Islet precursor cell (in vitro differentiated cells): ENCODE results near the gene SP6.
A peak's percentile ranks its signal among the peaks of the same experiment; 100 is the strongest.

Source experiments
- DNase-seq: peaks from one replicate; pipeline ENCODE4 v3.0.0-alpha.2; 2018

SP6 gene

GRCh38 chr17:47879028-47879585 lies 28.1 kb upstream of the SP6 start:
- no peak for DNase-seq

- DNase-seq: no peak
Measured at GRCh38 chr17:47878203-47879027, 27.5 kb upstream of the SP6 start.

- no peak for DNase-seq
Measured at GRCh38 chr17:47877368-47878034, 26.5 kb upstream of the SP6 start.

GRCh38 chr17:47875011-47875985 lies 24.3 kb upstream of the SP6 start:
- no peak for DNase-seq

- no peak for DNase-seq
Measured at GRCh38 chr17:47873200-47874090, 22.5 kb upstream of the SP6 start.

- DNase-seq: no peak
Measured at GRCh38 chr17:47872651-47873161, 21.7 kb upstream of the SP6 start.

DNA sequence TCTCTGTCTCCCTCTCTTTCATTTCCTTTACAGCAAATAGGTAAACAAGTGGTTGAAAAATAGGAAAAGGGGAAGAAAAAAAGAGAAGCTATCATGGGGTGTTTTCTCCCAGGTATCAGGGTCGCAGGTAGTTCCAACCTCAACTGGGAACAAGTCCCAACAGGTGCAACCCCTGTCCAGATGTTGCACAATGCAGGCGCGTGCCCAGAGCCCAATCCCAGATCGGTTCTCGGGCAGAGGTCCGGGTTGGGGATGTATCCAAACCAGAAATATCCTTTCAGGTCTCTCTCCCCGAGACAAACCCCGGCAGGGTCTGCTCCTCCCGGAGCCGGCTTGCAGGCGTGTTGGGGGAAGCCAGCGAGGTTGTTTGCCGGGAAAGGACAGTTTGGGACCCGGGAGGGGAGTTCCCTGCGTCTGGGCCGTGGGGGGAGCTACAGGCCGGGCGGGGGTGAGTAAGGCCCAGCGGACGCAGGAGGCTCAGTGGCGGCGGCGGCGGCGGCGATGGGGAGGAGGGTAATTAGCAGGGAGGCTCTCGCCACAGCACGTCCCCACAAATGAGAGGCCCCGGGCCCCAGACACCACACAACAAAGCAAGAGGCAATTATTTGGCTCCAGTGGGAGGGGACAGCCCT lies 21.2 kb upstream of the SP6 start:
- DNase-seq: peak; percentile 86

GRCh38 chr17:47871048-47871447 lies 20.1 kb upstream of the SP6 start:
- no peak for DNase-seq

DNA sequence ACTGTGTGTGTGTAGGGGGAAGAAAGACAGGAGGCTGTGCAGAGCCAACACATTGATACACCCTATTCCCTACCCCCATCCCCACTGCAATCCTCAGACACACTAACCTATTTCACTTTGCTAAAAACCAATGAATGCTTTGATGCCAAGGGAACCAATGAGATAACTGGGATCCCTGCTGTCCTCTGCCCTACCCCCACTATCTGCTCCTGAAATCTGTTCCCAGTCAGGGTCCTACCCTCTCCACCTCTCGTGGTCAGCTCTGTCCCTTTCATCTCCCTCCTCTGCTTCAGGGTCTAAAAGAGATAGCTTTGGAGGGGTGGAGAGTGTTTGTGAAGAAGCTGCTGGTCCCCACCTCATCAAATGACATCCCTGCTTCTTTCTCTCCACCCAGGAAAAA lies 19.1 kb upstream of the SP6 start:
- no peak for DNase-seq

GRCh38 chr17:47869114-47869513 lies 18.2 kb upstream of the SP6 start:
- no peak for DNase-seq

- no peak for DNase-seq
Measured at GRCh38 chr17:47867813-47868533, 17.0 kb upstream of the SP6 start.

- DNase-seq: no peak
Measured at GRCh38 chr17:47866941-47867340, 16.0 kb upstream of the SP6 start.

- DNase-seq: no peak
Measured at GRCh38 chr17:47864791-47865216, 13.8 kb upstream of the SP6 start.

DNA sequence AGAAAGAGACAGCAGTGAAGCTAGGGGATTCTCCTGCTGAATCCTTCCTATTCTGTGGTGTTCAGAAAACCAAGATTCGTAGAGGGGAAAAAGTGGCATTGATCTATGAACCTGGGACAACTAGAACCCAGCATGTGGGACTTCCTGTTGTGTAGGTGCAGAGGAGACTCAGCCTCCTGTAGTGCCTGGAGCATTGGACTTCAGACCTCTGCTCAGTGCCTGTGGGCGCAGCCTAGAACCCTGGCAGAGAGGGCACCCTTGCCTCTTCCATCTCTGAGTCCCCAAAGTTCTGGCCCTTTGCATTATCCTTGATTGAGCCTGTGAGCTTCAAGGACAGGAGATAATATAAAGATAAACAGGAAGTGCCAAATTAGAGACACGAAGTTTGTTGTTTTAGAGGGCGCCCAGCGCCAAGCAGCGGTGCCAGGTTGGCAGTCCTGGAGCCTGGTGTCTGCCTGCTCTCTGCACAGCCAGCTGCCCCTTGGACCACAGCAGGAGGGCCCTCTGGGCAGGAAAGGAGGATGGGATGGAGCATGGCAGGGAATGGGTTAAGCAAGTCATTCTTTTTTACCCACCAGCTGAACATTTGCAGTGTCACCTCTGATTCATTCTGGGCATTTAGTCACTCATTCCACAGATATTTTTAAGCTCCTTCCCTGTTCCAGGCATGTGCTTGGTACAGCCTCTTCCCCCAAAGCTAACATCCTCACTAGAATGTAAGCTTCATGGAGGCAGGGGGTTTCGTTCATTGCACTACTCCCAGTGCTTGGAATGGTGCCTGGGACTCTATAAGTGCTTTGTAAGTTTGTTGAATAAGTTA lies 11.9 kb upstream of the SP6 start:
- DNase-seq: no peak

DNA sequence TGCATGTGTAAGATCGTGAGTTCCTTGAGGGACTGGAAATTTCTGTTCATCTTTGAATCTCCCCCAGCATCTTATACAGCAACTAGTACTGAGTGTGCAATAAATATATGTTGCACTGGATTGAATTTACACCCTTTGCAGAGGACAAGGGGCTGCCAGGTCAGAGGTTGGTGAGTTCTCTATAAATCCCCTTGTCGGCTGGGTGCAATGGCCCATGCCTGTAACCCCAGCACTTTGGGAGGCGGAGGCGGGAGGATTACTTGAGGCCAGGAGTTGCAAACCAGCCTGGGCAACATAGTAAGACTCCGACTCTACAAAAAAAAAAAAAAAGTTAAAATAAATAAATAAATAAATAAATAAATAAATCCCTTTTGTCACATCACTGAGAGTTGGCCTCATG lies 9.4 kb upstream of the SP6 start:
- DNase-seq: no peak

- no peak for DNase-seq
Measured at GRCh38 chr17:47857551-47858455, 6.8 kb upstream of the SP6 start.

DNA sequence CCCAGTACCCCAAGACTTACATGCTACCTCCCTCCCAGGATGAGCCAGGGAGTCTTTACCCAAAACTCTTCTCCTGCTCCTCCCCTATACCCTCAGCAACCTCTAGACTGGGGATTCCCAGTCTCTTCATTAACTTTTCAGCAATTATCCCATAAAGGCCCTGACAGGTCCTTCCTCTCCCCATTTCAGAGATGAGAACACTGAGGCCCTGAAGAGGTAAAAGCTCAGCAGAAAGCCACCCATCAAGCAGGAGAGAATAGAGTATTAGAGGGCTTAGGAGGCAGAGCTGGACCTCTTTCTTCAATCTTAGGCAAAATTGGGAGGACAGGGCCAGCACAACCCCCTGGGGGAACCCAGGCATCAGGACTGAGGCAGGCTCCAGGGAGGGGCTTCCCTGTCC lies 5.9 kb upstream of the SP6 start:
- no peak for DNase-seq

DNA sequence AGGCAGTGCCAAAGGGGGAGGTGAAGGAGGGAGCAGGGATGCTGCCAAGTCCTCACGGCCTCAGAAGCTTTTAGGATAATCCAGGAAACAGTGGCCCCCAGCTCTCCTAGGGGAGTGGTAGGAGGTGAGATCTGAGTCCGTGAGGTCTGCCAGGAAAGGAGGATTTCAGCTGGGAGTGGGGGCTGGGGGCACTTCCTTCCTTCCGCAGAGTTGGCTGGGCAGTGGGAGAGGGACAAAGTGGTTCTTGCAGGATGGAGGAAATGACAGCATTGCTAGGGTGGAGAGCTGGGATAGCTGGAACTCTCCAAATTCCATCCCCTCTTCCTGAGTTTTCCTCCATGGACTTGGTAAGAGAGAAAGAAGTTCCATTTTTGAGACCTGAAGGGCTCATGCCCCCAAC lies 4.8 kb upstream of the SP6 start:
- DNase-seq: no peak
